Thymus (tissue), 11 donors: ENCODE results near the gene PLET1. TPM values are rescaled to one million over a fixed set of nuclear protein-coding genes. Genes with fewer than 3 reads are reported as not detected.

Experiments used
- DNase-seq, 9 donors: peaks; one replicate each; pipeline ENCODE4 v3.0.0-alpha.2; 2013; ENCODE audit warnings: low spot score in 9 of 9, low read depth in 6 of 9, missing footprints in 1 of 9
- H3K27ac ChIP-seq, 2 donors: one replicate each; pipeline ENCODE4 v1.5.1; 2013; ENCODE audit warnings: control low read depth in 1 of 2, low read depth in 1 of 2, low read length in 1 of 2, mild to moderate bottlenecking in 1 of 2, moderate library complexity in 1 of 2
- H3K27me3 ChIP-seq, 2 donors: one replicate each; pipeline ENCODE4 v1.5.1; 2013; ENCODE audit warnings: low read length in 1 of 2; ENCODE audit not compliant: control insufficient read depth in 2 of 2, insufficient read depth in 1 of 2
- H3K36me3 ChIP-seq, 2 donors: one replicate each; pipeline ENCODE4 v1.5.1; 2013; ENCODE audit warnings: low read length in 1 of 2, mild to moderate bottlenecking in 1 of 2, moderate library complexity in 1 of 2; ENCODE audit not compliant: control insufficient read depth in 2 of 2, insufficient read depth in 2 of 2
- H3K4me1 ChIP-seq, 2 donors: one replicate each; pipeline ENCODE4 v1.5.1; 2013; ENCODE audit warnings: low read length in 2 of 2; ENCODE audit not compliant: control insufficient read depth in 2 of 2, insufficient read depth in 2 of 2
- H3K4me3 ChIP-seq, 2 donors: one replicate each; pipeline ENCODE4 v1.5.1; 2013; ENCODE audit warnings: low read length in 2 of 2, control low read depth in 1 of 2, mild to moderate bottlenecking in 1 of 2
- H3K9me3 ChIP-seq, 2 donors: one replicate each; pipeline ENCODE4 v1.5.1; 2013; ENCODE audit warnings: low read length in 1 of 2, mild to moderate bottlenecking in 1 of 2; ENCODE audit not compliant: control insufficient read depth in 2 of 2, insufficient read depth in 1 of 2
- WGBS: extraction: QIAGEN DNeasy Blood & Tissue Kit; methylation state at CpG from one replicate; pipeline ENCODE4 v1.1.7; 2013; 5-methylcytosine and 5-hydroxymethylcytosine counted together
- polyA plus RNA-seq: library from polyadenylated mRNA; stranded (reverse); fragments of 200-250 nt; gene quantifications from one replicate; pipeline ENCODE4 v1.2.3, GENCODE V29; 2013
- total RNA-seq: library from RNA; stranded (reverse); fragments of 120-200 nt; gene quantifications from one replicate; pipeline ENCODE4 v1.2.4, GENCODE V29; 2013
- donor health status: healthy.

PLET1 gene
- total and polyA plus RNA-seq, 2 donors = 0.09 to 0.23 TPM

- Histone ChIP-seq H3K27me3 (no peaks in the 10 kb centered on the region), H3K9me3 (no peaks in the 10 kb centered on the region), H3K4me3 (no peak overlapping the region), H3K4me1 (no peaks in the 10 kb centered on the region), H3K27ac (no peak overlapping the region), H3K36me3 (no peaks in the 10 kb centered on the region)
- WGBS = 99% methylated on average over 7 of the region's 7 CpGs
- DNase-seq = no peak
These were observed 13.5 kb upstream of the PLET1 start for GRCh38 chr11:112274007-112274783.

GRCh38 chr11:112273066-112273465, 12.4 kb upstream of the PLET1 start:
- no peak overlapping the region for H3K27ac ChIP-seq
- no peak overlapping the region for H3K4me3 ChIP-seq
- no peaks in the 10 kb centered on the region for H3K4me1 ChIP-seq
- H3K36me3 ChIP-seq = no peaks in the 10 kb centered on the region
- H3K9me3 ChIP-seq = no peaks in the 10 kb centered on the region
- 92% methylated on average over 1 of the region's 1 CpG for WGBS
- DNase-seq = no peak
- H3K27me3 ChIP-seq = no peaks in the 10 kb centered on the region

- Histone ChIP-seq H3K27me3 (no peaks in the 10 kb centered on the region), H3K27ac (no peak overlapping the region), H3K36me3 (no peaks in the 10 kb centered on the region), H3K4me3 (no peak overlapping the region), H3K4me1 (no peaks in the 10 kb centered on the region), H3K9me3 (no peaks in the 10 kb centered on the region)
- no peak for DNase-seq
- 98% methylated on average over 4 of the region's 4 CpGs for WGBS
These were observed 10.6 kb upstream of the PLET1 start for GRCh38 chr11:112271242-112271641.

GRCh38 chr11:112270551-112271180, 10.0 kb upstream of the PLET1 start:
- 84% methylated on average over 12 of the region's 12 CpGs for WGBS

GRCh38 chr11:112269139-112269538, 8.5 kb upstream of the PLET1 start:
- Histone ChIP-seq H3K4me1 (no peaks in the 10 kb centered on the region), H3K36me3 (no peaks in the 10 kb centered on the region), H3K27ac (no peak overlapping the region), H3K9me3 (no peaks in the 10 kb centered on the region), H3K4me3 (no peak overlapping the region), H3K27me3 (no peaks in the 10 kb centered on the region)
- 77% methylated on average over 6 of the region's 6 CpGs for WGBS
- no peak for DNase-seq

More at GRCh38 chr11:112270551-112271180, 10.0 kb upstream of the PLET1 start:
- no peak for DNase-seq
- Histone ChIP-seq H3K9me3 (no peaks in the 10 kb centered on the region), H3K27me3 (no peaks in the 10 kb centered on the region), H3K27ac (no peak overlapping the region), H3K4me3 (no peak overlapping the region), H3K36me3 (no peaks in the 10 kb centered on the region), H3K4me1 (no peaks in the 10 kb centered on the region)

GRCh38 chr11:112268406-112268805, 7.7 kb upstream of the PLET1 start:
- Histone ChIP-seq H3K27me3 (no peaks in the 10 kb centered on the region), H3K9me3 (no peaks in the 10 kb centered on the region), H3K27ac (no peak overlapping the region), H3K4me3 (no peak overlapping the region), H3K36me3 (no peaks in the 10 kb centered on the region), H3K4me1 (no peaks in the 10 kb centered on the region)
- no peak for DNase-seq
- WGBS = 79% methylated on average over 5 of the region's 5 CpGs

- H3K27me3 ChIP-seq = no peaks in the 10 kb centered on the region
- 91% methylated on average over 5 of the region's 5 CpGs for whole genome bisulfite sequencing
- H3K27ac ChIP-seq = no peak overlapping the region
- no peaks in the 10 kb centered on the region for H3K36me3 ChIP-seq
- DNase-seq = no peak
- no peaks in the 10 kb centered on the region for H3K9me3 ChIP-seq
- no peak overlapping the region for H3K4me3 ChIP-seq
- H3K4me1 ChIP-seq = no peaks in the 10 kb centered on the region
These were observed 6.5 kb upstream of the PLET1 start for GRCh38 chr11:112267188-112267591.

GRCh38 chr11:112266410-112266778, 5.7 kb upstream of the PLET1 start:
- no peaks in the 10 kb centered on the region for H3K9me3 ChIP-seq
- no peak for DNase-seq
- no peaks in the 10 kb centered on the region for H3K36me3 ChIP-seq
- no peaks in the 10 kb centered on the region for H3K27me3 ChIP-seq
- no peak overlapping the region for H3K27ac ChIP-seq
- no peaks in the 10 kb centered on the region for H3K4me1 ChIP-seq
- WGBS = 97% methylated on average over 3 of the region's 3 CpGs
- H3K4me3 ChIP-seq = no peak overlapping the region

GRCh38 chr11:112265659-112266409, 5.2 kb upstream of the PLET1 start:
- Histone ChIP-seq H3K27me3 (no peaks in the 10 kb centered on the region), H3K36me3 (no peaks in the 10 kb centered on the region), H3K4me3 (no peak overlapping the region), H3K27ac (no peak overlapping the region), H3K9me3 (no peaks in the 10 kb centered on the region), H3K4me1 (no peaks in the 10 kb centered on the region)
- WGBS = 68% methylated on average over 11 of the region's 11 CpGs
- DNase-seq = no peak
